K562 (cell line): Measurements from ENCODE around the gene MVB12B. TPM values are rescaled to one million over a fixed set of nuclear protein-coding genes. Genes with fewer than 3 reads are reported as not detected.

Source experiments
- ATAC-seq: fragments of 200-7000 bp; cut with Tn5 transposase; 3 replicates; pipeline ENCODE4 v1.9.1; 2020; ENCODE audit warnings: moderate library complexity
- BruUV-seq: library from RNA; stranded (reverse); fragments of 400-500 nt; replicated peaks from 2 replicates; lab custom pipeline; 2021; lab: Mats Ljungman, UMichigan
- CTCF ChIA-PET: fragments of 300-600 bp; formaldehyde crosslinking; extraction: SDS; loops from one replicate; lab custom pipeline; 2021; ENCODE audit warnings: low intra/inter-chr PET ratio; lab: Yijun Ruan, JAX
- POLR2A ChIA-PET: fragments of 300-600, 350-650 bp; sonication (Branson Sonifier 250); formaldehyde crosslinking; extraction: SDS; loops from one replicate; lab custom pipeline; 2021; ENCODE audit warnings: antibody characterized with exemption, inconsistent platforms; lab: Yijun Ruan, JAX
- DNase-seq, 4 experiments: peaks; one replicate each; pipeline versions ENCODE4 v3.0.0 to v3.0.0-alpha.2; 2011 to 2018; ENCODE audit warnings: low spot score in 3 of 4, mixed read lengths in 3 of 4; ENCODE audit errors: extremely low read depth in 1 of 4
- FAIRE-seq: peaks from 2 replicates; lab custom pipeline; 2011; peaks lifted over from hg19 to GRCh38; lab: Jason Lieb, UNC
- H2AFZ ChIP-seq: 2 replicates; pipeline ENCODE4 v1.6.0; 2011; ENCODE audit warnings: low read depth, low read length, control low read depth, inconsistent platforms
- H3K27ac ChIP-seq: fragments of 200-600 bp; 3 replicates; pipeline ENCODE4 v1.8.0; 2011; ENCODE audit warnings: low read depth, mild to moderate bottlenecking, control low read depth, inconsistent platforms, low read length, moderate library complexity, mixed read lengths; ENCODE audit errors: extremely low read depth
- H3K27me3 ChIP-seq, 2 experiments: fragments of 300-600 bp in 1 of 2; 2 replicates in 1 of 2; 3 replicates in 1 of 2; pipeline versions ENCODE4 v1.6.0 to v1.8.0; 2011; ENCODE audit warnings: inconsistent platforms in 2 of 2, low read length in 2 of 2, mild to moderate bottlenecking in 1 of 2, mixed read lengths in 1 of 2, moderate library complexity in 1 of 2; ENCODE audit not compliant: control insufficient read depth in 2 of 2, insufficient read depth in 2 of 2
- H3K36me3 ChIP-seq: fragments of 300-600 bp; 3 replicates; pipeline ENCODE4 v1.8.0; 2011; ENCODE audit warnings: mild to moderate bottlenecking, low read length, inconsistent platforms; ENCODE audit not compliant: control insufficient read depth, insufficient read depth
- H3K4me1 ChIP-seq, 2 experiments: fragments of 200-600 bp in 1 of 2; replicated peaks in 1 of 2; 2 replicates in 1 of 2; 3 replicates in 1 of 2; pipeline versions ENCODE4 v1.5.1 to v1.8.0; 2011; ENCODE audit warnings: inconsistent platforms in 2 of 2, low read length in 2 of 2, mild to moderate bottlenecking in 1 of 2, mixed read lengths in 1 of 2, moderate library complexity in 1 of 2; ENCODE audit not compliant: control insufficient read depth in 2 of 2, insufficient read depth in 2 of 2
- H3K4me2 ChIP-seq: 2 replicates; pipeline ENCODE4 v1.6.1; 2011; ENCODE audit warnings: low read length, control low read depth, inconsistent platforms, mixed read lengths; ENCODE audit not compliant: insufficient read depth
- H3K4me3 ChIP-seq: fragments of 200-600 bp; sonication (generic), shearing (Covaris generic); 2 replicates; pipeline ENCODE4 v1.5.1; 2016; ENCODE audit warnings: control low read depth, inconsistent platforms
- H3K79me2 ChIP-seq: fragments of 200-600 bp; 3 replicates; pipeline ENCODE4 v1.8.0; 2011; ENCODE audit warnings: low read length, inconsistent platforms; ENCODE audit not compliant: control insufficient read depth, insufficient read depth
- H3K9ac ChIP-seq, 2 experiments: 2 replicates each; pipeline versions ENCODE4 v1.6.0 to v1.6.1; 2011; ENCODE audit warnings: low read depth in 2 of 2, low read length in 2 of 2, control low read depth in 1 of 2, inconsistent platforms in 1 of 2, mild to moderate bottlenecking in 1 of 2, mixed read lengths in 1 of 2; ENCODE audit not compliant: insufficient read depth in 1 of 2
- H3K9me1 ChIP-seq: one replicate; pipeline ENCODE4 v1.6.0; 2011; ENCODE audit warnings: inconsistent platforms, mild to moderate bottlenecking, low read length, moderate library complexity; ENCODE audit not compliant: control insufficient read depth, insufficient read depth
- H3K9me3 ChIP-seq: replicated peaks from 2 replicates; pipeline ENCODE4 v1.5.1; 2011; ENCODE audit warnings: low read depth, low read length, inconsistent platforms; ENCODE audit not compliant: control insufficient read depth, insufficient read depth
- H4K20me1 ChIP-seq: replicated peaks from 2 replicates; pipeline ENCODE4 v1.6.1; 2011; ENCODE audit warnings: low read length, inconsistent platforms, mixed read lengths; ENCODE audit not compliant: control insufficient read depth, insufficient read depth
- ARNT ChIP-seq, 2 experiments: fragments of 450-650 bp; IDR thresholded peaks; 2 replicates each; pipeline ENCODE4 v1.6.1; 2016; ENCODE audit warnings: mild to moderate bottlenecking in 1 of 2
- EP400 ChIP-seq: fragments of 450-650 bp; IDR thresholded peaks from 2 replicates; pipeline ENCODE4 v1.6.1; 2017; ENCODE audit warnings: antibody characterized with exemption, mild to moderate bottlenecking, moderate library complexity
- ETS2 ChIP-seq: IDR thresholded peaks from 2 replicates; pipeline ENCODE4 v1.6.1; 2016; ENCODE audit warnings: borderline replicate concordance, missing genetic modification characterization, mild to moderate bottlenecking, moderate library complexity, missing compliant biosample characterization; ENCODE audit not compliant: poor library complexity, severe bottlenecking
- EZH2 ChIP-seq: IDR thresholded peaks from 2 replicates; pipeline ENCODE4 v1.6.1; 2012; ENCODE audit warnings: low read depth, mild to moderate bottlenecking, inconsistent platforms, low read length, borderline replicate concordance
- KDM5B ChIP-seq: fragments of 200-600 bp; sonication (generic); IDR thresholded peaks from 2 replicates; pipeline ENCODE4 v1.6.1; 2012; ENCODE audit warnings: low read depth, mild to moderate bottlenecking, moderate library complexity, low read length, control low read depth, inconsistent platforms; ENCODE audit not compliant: insufficient replicate concordance
- L3MBTL2 ChIP-seq: fragments of 450-650 bp; IDR thresholded peaks from 2 replicates; pipeline ENCODE4 v1.6.1; 2016; ENCODE audit warnings: mild to moderate bottlenecking, moderate library complexity
- MTA2 ChIP-seq: fragments of 450-650 bp; IDR thresholded peaks from 2 replicates; pipeline ENCODE4 v1.6.1; 2016; ENCODE audit warnings: low read depth
- PHF21A ChIP-seq: fragments of 450-650 bp; IDR thresholded peaks from 2 replicates; pipeline ENCODE4 v1.6.1; 2017; ENCODE audit warnings: low read depth, borderline replicate concordance
- RBM14 ChIP-seq: fragments of 200-400 bp; formaldehyde crosslinking; IDR thresholded peaks from 2 replicates; pipeline ENCODE4 v1.6.1; 2018; ENCODE audit warnings: low read depth, mild to moderate bottlenecking, low read length, moderate library complexity, borderline replicate concordance; ENCODE audit not compliant: insufficient read depth
- WGBS: fragments of 100-300 bp; shearing (Covaris generic); methylation state at CpG from one replicate; pipeline ENCODE4 v1.1.6; 2016; ENCODE audit warnings: low coverage, mixed read lengths; ENCODE audit not compliant: insufficient coverage; ENCODE audit errors: missing lambda C conversion rate; 5-methylcytosine and 5-hydroxymethylcytosine counted together
- in situ Hi-C: fragments of 300-500 bp; cut with MboI; formaldehyde crosslinking; loops from 4 replicates; pipeline ENCODE4 v1.15.0; 2018; ENCODE audit warnings: inconsistent platforms, mixed read lengths
- intact Hi-C: fragments of 100-400 bp; cut with micrococcal nuclease; formaldehyde crosslinking; loops from 2 replicates; pipeline ENCODE4 v1.14.2; 2022
- polyA plus RNA-seq, 8 experiments: library from polyadenylated mRNA; depleted of rRNA in 4 of 8; stranded (reverse) in 5 of 8; unstranded in 3 of 8; fragments of >200 nt; fragmentation: Nextera tagmentation in 2 of 8; fragmentation: Illumina TruSeq in 1 of 8; extraction: Ambion mirVana in 2 of 8; extraction: Trizol in 1 of 8; gene quantifications; 2 replicates each; pipeline versions ENCODE4 v1.2.1 to v1.2.3, GENCODE V29; 2011 to 2014; ENCODE audit warnings: inconsistent platforms in 1 of 8, missing spikeins in 1 of 8
- total RNA-seq, 7 experiments: library from RNA; depleted of rRNA in 6 of 7; stranded (reverse); fragments of >200 nt in 6 of 7; fragmentation: Illumina TruSeq in 2 of 7; extraction: Trizol in 2 of 7; gene quantifications; 2 replicates each; pipeline versions ENCODE4 v1.2.1 to v1.2.3, GENCODE V29; 2011 to 2021; ENCODE audit warnings: low replicate concordance in 1 of 7
- TF ChIP-seq, protein P1 (sequence below): fragments of 250-450 bp; sonication (Bioruptor Pico); IDR thresholded peaks from 2 replicates; pipeline ENCODE4 v1.8.0; 2021; ENCODE audit warnings: borderline replicate concordance, mild to moderate bottlenecking, moderate library complexity; ENCODE audit not compliant: poor library complexity, severe bottlenecking
- TF ChIP-seq, protein P2 (sequence below): fragments of 450-650 bp; IDR thresholded peaks from 2 replicates; pipeline ENCODE4 v1.6.1; 2016; ENCODE audit warnings: borderline replicate concordance
- TF ChIP-seq, protein P3 (sequence below): fragments of 450-650 bp; formaldehyde crosslinking; IDR thresholded peaks from 2 replicates; pipeline ENCODE4 v1.4.0; 2022; ENCODE audit warnings: missing genetic modification characterization
- TF ChIP-seq, protein P4 (sequence below): fragments of 250-450 bp; sonication (Bioruptor Pico); IDR thresholded peaks from 2 replicates; pipeline ENCODE4 v1.5.0; 2021
- TF ChIP-seq, protein P5 (sequence below): fragments of 450-650 bp; IDR thresholded peaks from 2 replicates; pipeline ENCODE4 v1.6.1; 2018; ENCODE audit warnings: mild to moderate bottlenecking, low read depth; ENCODE audit not compliant: partially characterized antibody

MVB12B gene
- total and polyA plus RNA-seq, 9 of the 15 experiments (the other 6 are each of a cell fraction or from before 2014, with no cell fraction given): not detected

DNA sequence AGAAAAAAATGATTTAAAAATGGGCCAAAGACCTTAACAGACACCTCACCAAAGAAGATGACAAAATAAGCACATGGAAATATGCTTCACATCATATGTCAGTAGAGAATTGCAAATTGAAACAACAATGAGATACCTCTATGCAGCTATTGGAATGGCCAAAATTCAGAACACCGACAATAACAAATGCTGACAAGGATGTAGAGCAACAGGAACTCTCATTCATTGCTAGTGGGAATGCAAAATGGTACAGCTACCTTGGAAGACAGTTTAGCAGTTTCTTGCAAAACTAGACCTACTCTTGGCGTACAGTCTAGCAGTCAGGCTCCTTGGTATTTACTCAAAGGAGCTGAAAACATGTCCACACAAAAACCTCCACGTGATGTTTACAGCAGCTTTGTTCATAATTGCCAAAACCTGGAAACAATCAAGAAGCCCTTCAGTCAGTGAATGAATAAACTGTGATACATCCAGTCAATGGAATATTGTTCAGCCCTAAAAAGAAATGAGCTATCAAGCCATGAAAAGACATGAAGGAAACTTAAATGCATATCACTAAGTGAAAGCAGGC lies 10.5 kb upstream of the MVB12B start:
- no peaks in the 10 kb centered on the region for H3K9me3 ChIP-seq
- intact Hi-C loops: no loop called here
- no peak for ATAC-seq
- FAIRE-seq: no peak
- DNase-seq: no peak
- CTCF ChIA-PET: no interaction called here
- in situ Hi-C loops: no loop called here
- 0% methylated on average over 3 of the region's 3 CpGs for WGBS
- no peak overlapping the region for H3K27ac ChIP-seq
- no peaks in the 10 kb centered on the region for H3K9me1 ChIP-seq
- no peak overlapping the region for H3K4me2 ChIP-seq
- H3K27me3 ChIP-seq: no peaks in the 10 kb centered on the region
- BruUV-seq: no TSS peak
- no peak overlapping the region for H3K4me3 ChIP-seq
- no peak overlapping the region for H3K9ac ChIP-seq
- no peaks in the 10 kb centered on the region for H3K36me3 ChIP-seq
- H2AFZ ChIP-seq: no peak overlapping the region
- H4K20me1 ChIP-seq: no peaks in the 10 kb centered on the region
- no peaks in the 10 kb centered on the region for H3K79me2 ChIP-seq
- H3K4me1 ChIP-seq: no peaks in the 10 kb centered on the region
- POLR2A ChIA-PET: interaction anchor here (1.4 kb wide), 1 partner anchor 12 kb away, joined by 5 read pairs; no protein-coding TSS in a partner anchor
- TF ChIP-seq L3MBTL2 (no peak), EZH2 (no peak), PHF21A (no peak), EP400 (no peak), ETS2 (no peak), ARNT (IDR thresholded peaks at IDR 0.05) (no peak), KDM5B (no peak), MTA2 (no peak), RBM14 (no peak)
- TF ChIP-seq, protein P1, sequence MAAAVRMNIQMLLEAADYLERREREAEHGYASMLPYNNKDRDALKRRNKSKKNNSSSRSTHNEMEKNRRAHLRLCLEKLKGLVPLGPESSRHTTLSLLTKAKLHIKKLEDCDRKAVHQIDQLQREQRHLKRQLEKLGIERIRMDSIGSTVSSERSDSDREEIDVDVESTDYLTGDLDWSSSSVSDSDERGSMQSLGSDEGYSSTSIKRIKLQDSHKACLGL (CRISPR knock-in tag): no peak
- TF ChIP-seq, protein P2, sequence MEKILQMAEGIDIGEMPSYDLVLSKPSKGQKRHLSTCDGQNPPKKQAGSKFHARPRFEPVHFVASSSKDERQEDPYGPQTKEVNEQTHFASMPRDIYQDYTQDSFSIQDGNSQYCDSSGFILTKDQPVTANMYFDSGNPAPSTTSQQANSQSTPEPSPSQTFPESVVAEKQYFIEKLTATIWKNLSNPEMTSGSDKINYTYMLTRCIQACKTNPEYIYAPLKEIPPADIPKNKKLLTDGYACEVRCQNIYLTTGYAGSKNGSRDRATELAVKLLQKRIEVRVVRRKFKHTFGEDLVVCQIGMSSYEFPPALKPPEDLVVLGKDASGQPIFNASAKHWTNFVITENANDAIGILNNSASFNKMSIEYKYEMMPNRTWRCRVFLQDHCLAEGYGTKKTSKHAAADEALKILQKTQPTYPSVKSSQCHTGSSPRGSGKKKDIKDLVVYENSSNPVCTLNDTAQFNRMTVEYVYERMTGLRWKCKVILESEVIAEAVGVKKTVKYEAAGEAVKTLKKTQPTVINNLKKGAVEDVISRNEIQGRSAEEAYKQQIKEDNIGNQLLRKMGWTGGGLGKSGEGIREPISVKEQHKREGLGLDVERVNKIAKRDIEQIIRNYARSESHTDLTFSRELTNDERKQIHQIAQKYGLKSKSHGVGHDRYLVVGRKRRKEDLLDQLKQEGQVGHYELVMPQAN: no peak
- TF ChIP-seq, protein P3, sequence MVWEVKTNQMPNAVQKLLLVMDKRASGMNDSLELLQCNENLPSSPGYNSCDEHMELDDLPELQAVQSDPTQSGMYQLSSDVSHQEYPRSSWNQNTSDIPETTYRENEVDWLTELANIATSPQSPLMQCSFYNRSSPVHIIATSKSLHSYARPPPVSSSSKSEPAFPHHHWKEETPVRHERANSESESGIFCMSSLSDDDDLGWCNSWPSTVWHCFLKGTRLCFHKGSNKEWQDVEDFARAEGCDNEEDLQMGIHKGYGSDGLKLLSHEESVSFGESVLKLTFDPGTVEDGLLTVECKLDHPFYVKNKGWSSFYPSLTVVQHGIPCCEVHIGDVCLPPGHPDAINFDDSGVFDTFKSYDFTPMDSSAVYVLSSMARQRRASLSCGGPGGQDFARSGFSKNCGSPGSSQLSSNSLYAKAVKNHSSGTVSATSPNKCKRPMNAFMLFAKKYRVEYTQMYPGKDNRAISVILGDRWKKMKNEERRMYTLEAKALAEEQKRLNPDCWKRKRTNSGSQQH: no peak
- TF ChIP-seq, protein P4, sequence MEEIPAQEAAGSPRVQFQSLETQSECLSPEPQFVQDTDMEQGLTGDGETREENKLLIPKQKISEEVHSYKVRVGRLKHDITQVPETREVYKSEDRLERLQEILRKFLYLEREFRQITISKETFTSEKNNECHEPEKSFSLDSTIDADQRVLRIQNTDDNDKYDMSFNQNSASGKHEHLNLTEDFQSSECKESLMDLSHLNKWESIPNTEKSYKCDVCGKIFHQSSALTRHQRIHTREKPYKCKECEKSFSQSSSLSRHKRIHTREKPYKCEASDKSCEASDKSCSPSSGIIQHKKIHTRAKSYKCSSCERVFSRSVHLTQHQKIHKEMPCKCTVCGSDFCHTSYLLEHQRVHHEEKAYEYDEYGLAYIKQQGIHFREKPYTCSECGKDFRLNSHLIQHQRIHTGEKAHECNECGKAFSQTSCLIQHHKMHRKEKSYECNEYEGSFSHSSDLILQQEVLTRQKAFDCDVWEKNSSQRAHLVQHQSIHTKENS (CRISPR knock-in tag): no peak
- TF ChIP-seq, protein P5, sequence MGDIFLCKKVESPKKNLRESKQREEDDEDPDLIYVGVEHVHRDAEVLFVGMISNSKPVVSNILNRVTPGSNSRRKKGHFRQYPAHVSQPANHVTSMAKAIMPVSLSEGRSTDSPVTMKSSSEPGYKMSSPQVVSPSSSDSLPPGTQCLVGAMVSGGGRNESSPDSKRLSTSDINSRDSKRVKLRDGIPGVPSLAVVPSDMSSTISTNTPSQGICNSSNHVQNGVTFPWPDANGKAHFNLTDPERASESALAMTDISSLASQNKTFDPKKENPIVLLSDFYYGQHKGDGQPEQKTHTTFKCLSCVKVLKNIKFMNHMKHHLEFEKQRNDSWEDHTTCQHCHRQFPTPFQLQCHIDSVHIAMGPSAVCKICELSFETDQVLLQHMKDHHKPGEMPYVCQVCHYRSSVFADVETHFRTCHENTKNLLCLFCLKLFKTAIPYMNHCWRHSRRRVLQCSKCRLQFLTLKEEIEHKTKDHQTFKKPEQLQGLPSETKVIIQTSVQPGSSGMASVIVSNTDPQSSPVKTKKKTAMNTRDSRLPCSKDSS: no peak
